ENCODE results near the gene KCNN1. TPM values are rescaled to one million over a fixed set of nuclear protein-coding genes. Genes with fewer than 3 reads are reported as not detected.

Gene KCNN1
- total and polyA plus RNA-seq, 2 of the 13 experiments (the other 11 are each of a cell fraction or from before 2014, with no cell fraction given): 0.04 TPM; not detected in 1

- TF ChIP-seq ZNF318 (CRISPR knock-in tag; IDR thresholded peaks at IDR 0.05): no peak
- no peak for TF ChIP-seq ZNF512 (CRISPR knock-in tag; IDR thresholded peaks at IDR 0.05)
- TF ChIP-seq ZNF282 (IDR thresholded peaks at IDR 0.05; ENCODE audit: partially characterized antibody): no peak
- TF ChIP-seq E2F5 (CRISPR knock-in tag; conservative IDR thresholded peaks at IDR 0.05): peak; percentile 43; the same call in 1 of the 2 replicates
- no peak for TF ChIP-seq GPBP1L1 (CRISPR knock-in tag; IDR thresholded peaks at IDR 0.05)
- no peak for TF ChIP-seq ZNF44 (CRISPR knock-in tag; IDR thresholded peaks at IDR 0.05)
- no peak for TF ChIP-seq SPEN (CRISPR knock-in tag; IDR thresholded peaks at IDR 0.05; ENCODE audit: low read depth)
- no peak for TF ChIP-seq POLR2AphosphoS5 (IDR thresholded peaks at IDR 0.05; ENCODE audit: low read depth, low read length)
- no peak for TF ChIP-seq RNF219 (CRISPR knock-in tag; IDR thresholded peaks at IDR 0.05)
- no peak for TF ChIP-seq JUNB (CRISPR knock-in tag; IDR thresholded peaks at IDR 0.05; ENCODE audit: borderline replicate concordance)
- TF ChIP-seq TAF1 (CRISPR knock-in tag; IDR thresholded peaks at IDR 0.05): peak; percentile 37; the same call in 1 of the 2 replicates
- TF ChIP-seq MAFF (IDR thresholded peaks at IDR 0.05; ENCODE audit: low read depth, low read length): no peak
- no peak for TF ChIP-seq HES4 (CRISPR knock-in tag; IDR thresholded peaks at IDR 0.05; ENCODE audit: borderline replicate concordance)
- TF ChIP-seq FOXM1 (CRISPR knock-in tag; IDR thresholded peaks at IDR 0.05): no peak
These were observed 34.2 kb downstream of the KCNN1 start (continued) for GRCh38 chr19:18000915-18001776.
